Kidney epithelial cell (primary cell): ENCODE data around the gene PLCG2. TPM values are rescaled to one million over a fixed set of nuclear protein-coding genes. Genes with fewer than 3 reads are reported as not detected.

ENCODE experiments used
- DNase-seq: peaks from one replicate; pipeline ENCODE4 v3.0.0-alpha.2; 2010; ENCODE audit warnings: low read depth
- H3K27me3 ChIP-seq: 2 replicates; pipeline ENCODE4 v1.6.0; 2011; ENCODE audit warnings: low read length; ENCODE audit not compliant: control insufficient read depth, insufficient read depth
- H3K36me3 ChIP-seq: 2 replicates; pipeline ENCODE4 v1.5.1; 2011; ENCODE audit warnings: low read length; ENCODE audit not compliant: control insufficient read depth, insufficient read depth
- H3K4me3 ChIP-seq: 2 replicates; pipeline ENCODE4 v1.5.1; 2011; ENCODE audit warnings: low read depth, mild to moderate bottlenecking, control low read depth, low read length
- CTCF ChIP-seq: IDR thresholded peaks from 2 replicates; pipeline ENCODE4 v1.5.1; 2011; ENCODE audit warnings: mild to moderate bottlenecking, moderate library complexity, low read length, control low read depth, inconsistent platforms; ENCODE audit not compliant: insufficient read depth, poor library complexity, severe bottlenecking
- total RNA-seq: library from RNA; depleted of rRNA; stranded (reverse); fragments of >200 nt; gene quantifications from 2 replicates; pipeline ENCODE4 v1.2.3, GENCODE V29; 2015

The PLCG2 gene
- total RNA-seq, 1 donor from 2014 or later: 17.3 TPM

GRCh38 chr16:81770008-81770407 lies 9.1 kb upstream of the PLCG2 start:
- no peak for TF ChIP-seq CTCF
- no peak for DNase-seq
- Histone ChIP-seq H3K36me3 (no peaks in the 10 kb centered on the region), H3K27me3 (peaks cover 1% of the 10 kb centered on the region), H3K4me3 (no peak overlapping the region)

GRCh38 chr16:81774348-81774747 lies 4.7 kb upstream of the PLCG2 start:
- DNase-seq: no peak
- Histone ChIP-seq H3K4me3 (no peak overlapping the region), H3K27me3 (peaks cover 3% of the 10 kb centered on the region), H3K36me3 (no peaks in the 10 kb centered on the region)
- TF ChIP-seq CTCF: no peak

- H3K27me3 ChIP-seq: peaks cover 15% of the 10 kb centered on the region
- no peak for DNase-seq
Observed at GRCh38 chr16:81775570-81775969, 3.5 kb upstream of the PLCG2 start.

GRCh38 chr16:81778231-81778630 lies 860 bp upstream of the PLCG2 start:
- Histone ChIP-seq H3K4me3 (no peak overlapping the region), H3K27me3 (peaks cover 15% of the 10 kb centered on the region)

More at GRCh38 chr16:81775570-81775969, 3.5 kb upstream of the PLCG2 start:
- no peaks in the 10 kb centered on the region for H3K36me3 ChIP-seq
- H3K4me3 ChIP-seq: no peak overlapping the region
- TF ChIP-seq CTCF: no peak

GRCh38 chr16:81779536-81780320 lies 637 bp downstream of the PLCG2 start:
- TF ChIP-seq CTCF: no peak
- H3K36me3 ChIP-seq: no peaks in the 10 kb centered on the region
- DNase-seq: no peak
- peak overlapping the region; percentile 59 for H3K4me3 ChIP-seq
- peaks cover 18% of the 10 kb centered on the region for H3K27me3 ChIP-seq

More at GRCh38 chr16:81778231-81778630, 860 bp upstream of the PLCG2 start:
- no peak for TF ChIP-seq CTCF
- DNase-seq: no peak
- no peaks in the 10 kb centered on the region for H3K36me3 ChIP-seq

GRCh38 chr16:81780350-81780749 lies 1.3 kb downstream of the PLCG2 start:
- Histone ChIP-seq H3K27me3 (peaks cover 18% of the 10 kb centered on the region), H3K4me3 (no peak overlapping the region), H3K36me3 (no peaks in the 10 kb centered on the region)
- DNase-seq: no peak
- TF ChIP-seq CTCF: no peak
